A549 (cell line): ENCODE measurements around the gene TRMT2A. TPM values are rescaled to one million over a fixed set of nuclear protein-coding genes. Genes with fewer than 3 reads are reported as not detected.

ENCODE experiments used
- ATAC-seq, 2 experiments: fragments of 200-7000 bp in 1 of 2; fragments of >200 bp in 1 of 2; cut with Nextera tagmentation in 1 of 2; cut with Tn5 transposase in 1 of 2; 3 replicates each; pipeline versions ENCODE4 v1.8.0 to v1.9.1; 2018 to 2020; ENCODE audit warnings: mild to moderate bottlenecking in 1 of 2, moderate library complexity in 1 of 2
- CTCF ChIA-PET: fragments of 300-600 bp; sonication (Branson Sonifier 250); formaldehyde crosslinking; extraction: SDS; loops from one replicate; lab custom pipeline; 2021; ENCODE audit warnings: antibody characterized with exemption, inconsistent platforms; lab: Yijun Ruan, JAX
- POLR2A ChIA-PET: fragments of 350-600 bp; formaldehyde crosslinking; extraction: SDS; loops from one replicate; lab custom pipeline; 2021; ENCODE audit warnings: antibody characterized with exemption, inconsistent platforms; lab: Yijun Ruan, JAX
- DNase-seq, 2 experiments: peaks; one replicate each; pipeline versions ENCODE4 v3.0.0 to v3.0.0-alpha.2; 2011 to 2016; ENCODE audit warnings: low read depth in 1 of 2, low spot score in 1 of 2
- FAIRE-seq: peaks from 2 replicates; lab custom pipeline; 2011; peaks lifted over from hg19 to GRCh38; lab: Jason Lieb, UNC
- H3K27ac ChIP-seq, 2 experiments: fragments of >200 bp; sonication (Bioruptor Twin); formaldehyde crosslinking; 3 replicates each; pipeline ENCODE4 v1.5.1; 2016 to 2017
- H3K4me1 ChIP-seq: fragments of >200 bp; sonication (Bioruptor Twin); formaldehyde crosslinking; 3 replicates; pipeline ENCODE4 v1.6.1; 2016
- H3K4me2 ChIP-seq: fragments of >200 bp; sonication (Bioruptor Twin); formaldehyde crosslinking; 3 replicates; pipeline ENCODE4 v1.6.1; 2016
- H3K4me3 ChIP-seq: fragments of >200 bp; sonication (Bioruptor Twin); formaldehyde crosslinking; 3 replicates; pipeline ENCODE4 v1.5.1; 2016
- H3K9me3 ChIP-seq: fragments of >200 bp; sonication (Bioruptor Twin); formaldehyde crosslinking; 3 replicates; pipeline ENCODE4 v1.6.1; 2016
- CBX2 ChIP-seq: fragments of 200-600 bp; sonication (generic); IDR thresholded peaks from 2 replicates; pipeline ENCODE4 v1.6.1; 2016; ENCODE audit warnings: low read depth, mild to moderate bottlenecking, borderline replicate concordance
- CEBPB ChIP-seq, 2 experiments: fragments of >200 bp in 1 of 2; sonication (Bioruptor Twin) in 1 of 2; formaldehyde crosslinking in 1 of 2; IDR thresholded peaks; 2 replicates each; pipeline ENCODE4 v1.6.1; 2012 to 2016
- EHF ChIP-seq: fragments of 250-450 bp; sonication (Bioruptor Pico); IDR thresholded peaks from 2 replicates; pipeline ENCODE4 v1.5.0; 2020; ENCODE audit warnings: mild to moderate bottlenecking
- ESRRA ChIP-seq: fragments of 150-350 bp; IDR thresholded peaks from 2 replicates; pipeline ENCODE4 v1.6.1; 2014; ENCODE audit warnings: mild to moderate bottlenecking, low read length, borderline replicate concordance
- HMGXB4 ChIP-seq: fragments of 250-450 bp; sonication (Bioruptor Pico); IDR thresholded peaks from 2 replicates; pipeline ENCODE4 v1.5.0; 2021; ENCODE audit warnings: mild to moderate bottlenecking, moderate library complexity, borderline replicate concordance
- HOXB5 ChIP-seq: fragments of 250-450 bp; sonication (Bioruptor Pico); IDR thresholded peaks from 2 replicates; pipeline ENCODE4 v1.5.0; 2020; ENCODE audit warnings: mild to moderate bottlenecking, moderate library complexity
- MAFK ChIP-seq: fragments of 450-650 bp; IDR thresholded peaks from 2 replicates; pipeline ENCODE4 v1.6.1; 2014; ENCODE audit not compliant: partially characterized antibody
- NPAS2 ChIP-seq: fragments of 250-450 bp; sonication (Bioruptor Pico); IDR thresholded peaks from 2 replicates; pipeline ENCODE4 v1.8.0; 2022; ENCODE audit warnings: mild to moderate bottlenecking, moderate library complexity, borderline replicate concordance
- POLR2AphosphoS2 ChIP-seq: conservative IDR thresholded peaks from 2 replicates; pipeline ENCODE4 v1.6.1; 2012; ENCODE audit warnings: low read length, improper control_type of control experiment, inconsistent platforms
- RAD21 ChIP-seq, 2 experiments: fragments of >200 bp in 1 of 2; sonication (Bioruptor Twin) in 1 of 2; formaldehyde crosslinking in 1 of 2; IDR thresholded peaks in 1 of 2; conservative IDR thresholded peaks in 1 of 2; 2 replicates in 1 of 2; 3 replicates in 1 of 2; pipeline ENCODE4 v1.6.1; 2012 to 2018; ENCODE audit warnings: inconsistent platforms in 1 of 2
- SMC3 ChIP-seq: fragments of >200 bp; sonication (Bioruptor Twin); formaldehyde crosslinking; IDR thresholded peaks from 3 replicates; pipeline ENCODE4 v1.6.1; 2018; ENCODE audit warnings: inconsistent platforms
- SREBF2 ChIP-seq: fragments of 450-650 bp; IDR thresholded peaks from 2 replicates; pipeline ENCODE4 v1.6.1; 2014; ENCODE audit warnings: mild to moderate bottlenecking, moderate library complexity
- TP53 ChIP-seq: fragments of 250-450 bp; sonication (Bioruptor Pico); IDR thresholded peaks from 2 replicates; pipeline ENCODE4 v1.5.0; 2021; ENCODE audit warnings: mild to moderate bottlenecking, moderate library complexity
- ZFP36 ChIP-seq: fragments of 450-650 bp; IDR thresholded peaks from 2 replicates; pipeline ENCODE4 v1.6.1; 2014; ENCODE audit warnings: borderline replicate concordance; ENCODE audit not compliant: partially characterized antibody
- ZNF302 ChIP-seq: fragments of 250-450 bp; sonication (Bioruptor Pico); IDR thresholded peaks from 2 replicates; pipeline ENCODE4 v1.9.0; 2021; ENCODE audit warnings: inconsistent platforms, mild to moderate bottlenecking, moderate library complexity
- WGBS: methylation state at CpG from one replicate; pipeline ENCODE4 v1.1.6; 2017; ENCODE audit errors: missing lambda C conversion rate; 5-methylcytosine and 5-hydroxymethylcytosine counted together
- polyA plus RNA-seq, 4 experiments: library from polyadenylated mRNA; depleted of rRNA in 3 of 4; stranded (reverse); fragments of >200 nt; fragmentation: RNase III in 1 of 4; extraction: RNeasy Plus Mini Kit Qiagen cat#74134 plus additional on column Dnase treatment in 1 of 4; gene quantifications; 2 replicates in 3 of 4; 3 replicates in 1 of 4; pipeline ENCODE4 v1.2.3, GENCODE V29; 2011 to 2017
- TF ChIP-seq, protein P1 (sequence below): fragments of 200-600 bp; sonication (generic); IDR thresholded peaks from 2 replicates; pipeline ENCODE4 v1.6.1; 2016; ENCODE audit warnings: antibody characterized with exemption, mild to moderate bottlenecking, moderate library complexity

The TRMT2A gene
- polyA plus RNA-seq, 2 of the 4 experiments (the other 2 are of a cell fraction): 12.3 to 28.8 TPM

GRCh38 chr22:20142711-20143621 is 25.9 kb upstream of the TRMT2A start:
- no peak for TF ChIP-seq NPAS2
- TF ChIP-seq, protein P1, sequence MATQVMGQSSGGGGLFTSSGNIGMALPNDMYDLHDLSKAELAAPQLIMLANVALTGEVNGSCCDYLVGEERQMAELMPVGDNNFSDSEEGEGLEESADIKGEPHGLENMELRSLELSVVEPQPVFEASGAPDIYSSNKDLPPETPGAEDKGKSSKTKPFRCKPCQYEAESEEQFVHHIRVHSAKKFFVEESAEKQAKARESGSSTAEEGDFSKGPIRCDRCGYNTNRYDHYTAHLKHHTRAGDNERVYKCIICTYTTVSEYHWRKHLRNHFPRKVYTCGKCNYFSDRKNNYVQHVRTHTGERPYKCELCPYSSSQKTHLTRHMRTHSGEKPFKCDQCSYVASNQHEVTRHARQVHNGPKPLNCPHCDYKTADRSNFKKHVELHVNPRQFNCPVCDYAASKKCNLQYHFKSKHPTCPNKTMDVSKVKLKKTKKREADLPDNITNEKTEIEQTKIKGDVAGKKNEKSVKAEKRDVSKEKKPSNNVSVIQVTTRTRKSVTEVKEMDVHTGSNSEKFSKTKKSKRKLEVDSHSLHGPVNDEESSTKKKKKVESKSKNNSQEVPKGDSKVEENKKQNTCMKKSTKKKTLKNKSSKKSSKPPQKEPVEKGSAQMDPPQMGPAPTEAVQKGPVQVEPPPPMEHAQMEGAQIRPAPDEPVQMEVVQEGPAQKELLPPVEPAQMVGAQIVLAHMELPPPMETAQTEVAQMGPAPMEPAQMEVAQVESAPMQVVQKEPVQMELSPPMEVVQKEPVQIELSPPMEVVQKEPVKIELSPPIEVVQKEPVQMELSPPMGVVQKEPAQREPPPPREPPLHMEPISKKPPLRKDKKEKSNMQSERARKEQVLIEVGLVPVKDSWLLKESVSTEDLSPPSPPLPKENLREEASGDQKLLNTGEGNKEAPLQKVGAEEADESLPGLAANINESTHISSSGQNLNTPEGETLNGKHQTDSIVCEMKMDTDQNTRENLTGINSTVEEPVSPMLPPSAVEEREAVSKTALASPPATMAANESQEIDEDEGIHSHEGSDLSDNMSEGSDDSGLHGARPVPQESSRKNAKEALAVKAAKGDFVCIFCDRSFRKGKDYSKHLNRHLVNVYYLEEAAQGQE: no peak
- no peak for TF ChIP-seq EHF (CRISPR knock-in tag)
- no peak for TF ChIP-seq SMC3
- no peak for TF ChIP-seq CEBPB (IDR thresholded peaks at IDR 0.05)
- no peak for TF ChIP-seq SREBF2
- no peak overlapping the region for H3K27ac ChIP-seq
- POLR2A ChIA-PET: no interaction called here
- no peak overlapping the region for H3K4me3 ChIP-seq
- ATAC-seq (no peak), FAIRE-seq (no peak), DNase-seq (no peak)
- no peaks in the 10 kb centered on the region for H3K4me1 ChIP-seq
- H3K4me2 ChIP-seq: no peak overlapping the region
- WGBS: 94% methylated on average over 33 of the region's 65 CpGs
- CTCF ChIA-PET: no interaction called here
- H3K9me3 ChIP-seq: no peaks in the 10 kb centered on the region

DNA sequence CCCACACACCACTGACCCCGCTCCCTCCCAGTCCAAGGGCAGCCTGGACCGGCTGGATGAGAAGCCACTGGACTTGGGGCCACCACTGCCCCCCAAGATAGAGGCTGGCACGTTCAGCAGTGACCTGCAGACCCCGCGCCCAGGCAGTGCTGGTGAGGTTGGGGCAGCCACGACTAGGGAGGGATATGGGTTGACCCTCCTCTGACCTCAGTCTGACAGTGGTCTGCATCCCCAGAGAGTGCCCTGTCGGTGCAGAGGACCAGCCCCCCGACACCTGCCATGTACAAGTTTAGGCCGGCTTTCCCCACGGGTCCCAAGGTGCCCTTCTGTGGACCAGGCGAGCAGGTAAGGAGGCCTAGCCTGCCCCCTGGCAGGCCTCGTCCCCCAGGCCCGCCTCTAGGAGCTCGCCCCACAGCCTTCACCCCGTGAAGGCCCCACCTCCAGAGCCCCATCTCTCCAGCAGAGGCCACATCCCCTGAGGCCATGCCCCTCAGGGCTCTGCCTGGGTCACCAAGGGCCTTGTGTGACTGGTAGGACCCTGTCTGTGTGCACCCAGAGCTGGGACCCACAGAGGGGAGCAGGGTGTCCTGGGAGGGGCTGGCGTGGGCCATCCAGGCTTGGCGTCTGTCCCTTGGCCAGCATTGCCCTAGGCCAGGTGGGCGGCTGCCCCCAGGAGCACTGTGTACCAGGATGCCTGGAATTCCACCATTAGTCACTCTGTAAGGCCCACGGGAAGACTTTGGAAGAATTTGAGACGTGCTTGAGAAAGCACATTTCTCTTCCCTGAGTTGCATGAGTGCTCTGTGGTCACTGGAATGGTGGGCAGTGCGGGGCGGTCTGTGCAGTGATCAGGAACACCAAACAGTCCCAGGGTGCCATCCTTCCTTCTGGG is 24.4 kb upstream of the TRMT2A start:
- H3K27ac ChIP-seq: no peak overlapping the region
- WGBS: 74% methylated on average over 14 of the region's 22 CpGs
- POLR2A ChIA-PET: no interaction called here
- FAIRE-seq (no peak), ATAC-seq (no peak), DNase-seq (no peak)
- H3K4me1 ChIP-seq: no peaks in the 10 kb centered on the region
- no peak overlapping the region for H3K4me2 ChIP-seq
- H3K4me3 ChIP-seq: no peak overlapping the region
- H3K9me3 ChIP-seq: no peaks in the 10 kb centered on the region
- CTCF ChIA-PET: interaction anchor here (0.6 kb wide), 1 partner anchor 547 kb away, joined by 4 read pairs; no protein-coding TSS in a partner anchor
- TF ChIP-seq CBX2: no peak
- no peak for TF ChIP-seq ZNF302
- TF ChIP-seq ZFP36: no peak
- no peak for TF ChIP-seq RAD21 (conservative IDR thresholded peaks at IDR 0.05 in 1 of 2, IDR thresholded peaks at IDR 0.05 in 1 of 2)
- no peak for TF ChIP-seq HMGXB4 (CRISPR knock-in tag)
- TF ChIP-seq ESRRA: no peak
- no peak for TF ChIP-seq POLR2AphosphoS2
- no peak for TF ChIP-seq TP53 (CRISPR knock-in tag)
- no peak for TF ChIP-seq HOXB5
- TF ChIP-seq MAFK: no peak
